ENCODE data around the gene CEP57L1. TPM values are rescaled to one million over a fixed set of nuclear protein-coding genes. Genes with fewer than 3 reads are reported as not detected.

Gene CEP57L1
- total RNA-seq, 2 experiments from 2014 or later: 23.0 to 27.8 TPM

DNA sequence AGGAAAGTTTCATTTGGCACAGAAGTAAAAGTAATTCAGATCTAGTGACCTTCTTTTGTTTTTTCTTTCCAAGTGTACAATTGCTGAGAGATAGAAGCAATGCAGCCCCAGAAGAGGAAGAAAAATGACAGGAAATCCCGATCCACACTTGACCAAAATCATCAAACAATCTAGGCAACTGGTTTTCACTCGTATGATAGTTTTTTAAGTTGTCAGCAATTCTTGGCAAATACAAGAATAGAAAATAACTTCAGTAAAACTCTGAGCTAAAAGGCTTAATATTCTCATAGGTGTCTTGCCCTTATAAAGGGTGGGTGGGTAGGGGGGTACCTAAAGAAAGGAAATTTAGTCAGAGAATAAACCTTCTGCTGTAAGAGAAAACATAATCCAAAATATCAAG, 36.7 kb upstream of the CEP57L1 start:
- no peaks in the 10 kb centered on the region for H3K36me3 Mint-ChIP-seq
- no peak overlapping the region for H3K4me3 Mint-ChIP-seq
- H3K27me3 Mint-ChIP-seq: no peaks in the 10 kb centered on the region
- H3K27ac Mint-ChIP-seq: no peak overlapping the region
- intact Hi-C loops (cut with micrococcal nuclease): loop anchor here (1.0 kb wide), 1 partner anchor 49 kb away; no protein-coding TSS in a partner anchor
- ChIA-PET POLR2A (no interaction called here), CTCF (interaction anchor here (0.7 to 1.0 kb wide), 3 partner anchors 14 to 223 kb away, joined by 3 to 5 read pairs (median 3); no protein-coding TSS in a partner anchor)
- peaks cover 29% of the 10 kb centered on the region for H3K4me1 Mint-ChIP-seq (ENCODE audit: low read depth)
- DNase-seq: no peak
- H3K9me3 Mint-ChIP-seq: no peaks in the 10 kb centered on the region

DNA sequence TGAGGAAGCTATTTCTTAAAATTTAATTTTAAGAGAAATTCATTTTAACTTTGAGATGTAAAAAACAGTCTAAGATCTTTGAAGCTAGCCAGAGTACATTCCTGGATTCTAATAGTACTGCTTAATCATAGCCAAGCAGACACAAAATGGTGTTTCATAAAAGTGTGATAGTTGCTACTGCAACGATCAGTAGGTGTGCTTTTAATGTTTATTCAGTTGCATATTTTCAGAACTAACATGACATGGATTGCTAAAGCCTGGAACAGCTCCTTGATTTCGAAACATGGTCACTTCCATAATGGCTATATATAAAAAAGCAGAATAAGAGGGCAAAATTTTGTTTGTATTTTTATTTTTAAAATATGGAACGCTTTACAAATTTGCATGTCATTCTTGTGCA, 36.2 kb upstream of the CEP57L1 start:
- Mint-ChIP-seq H3K36me3 (no peaks in the 10 kb centered on the region), H3K4me1 (ENCODE audit: low read depth) (peaks cover 31% of the 10 kb centered on the region), H3K9me3 (no peaks in the 10 kb centered on the region), H3K27me3 (no peaks in the 10 kb centered on the region), H3K4me3 (no peak overlapping the region), H3K27ac (no peak overlapping the region)
- ChIA-PET POLR2A (no interaction called here), CTCF (interaction anchor here (0.7 to 1.7 kb wide), 4 partner anchors 13 to 223 kb away, joined by 3 to 5 read pairs (median 4); no protein-coding TSS in a partner anchor)
- DNase-seq: no peak
- intact Hi-C loops (cut with micrococcal nuclease): loop anchor here (1.0 kb wide), 1 partner anchor 50 kb away; no protein-coding TSS in a partner anchor

DNA sequence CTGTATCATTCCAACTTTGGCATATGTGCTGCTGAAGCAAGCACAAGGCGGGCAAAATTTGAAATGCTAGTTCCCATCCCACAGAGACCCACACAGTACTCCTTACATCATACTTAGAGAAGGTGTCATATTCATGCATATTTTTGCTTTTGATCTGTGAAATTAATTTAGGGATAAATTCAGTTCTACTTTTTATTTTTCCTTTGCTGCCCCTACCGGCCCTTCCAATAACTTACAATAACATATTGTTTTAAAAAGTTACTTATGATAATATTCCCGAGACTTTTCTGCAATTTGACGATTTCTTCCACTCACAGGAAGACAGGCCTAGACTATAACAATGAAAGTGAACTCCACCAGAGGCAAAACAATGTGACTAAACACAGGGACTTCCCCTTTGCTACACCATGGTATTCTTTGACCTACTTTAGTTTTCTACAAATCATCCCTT, 35.7 kb upstream of the CEP57L1 start:
- Mint-ChIP-seq H3K36me3 (no peaks in the 10 kb centered on the region), H3K27ac (peak overlapping the region; percentile 44), H3K4me1 (ENCODE audit: low read depth) (peaks cover 32% of the 10 kb centered on the region), H3K27me3 (no peaks in the 10 kb centered on the region), H3K9me3 (no peaks in the 10 kb centered on the region), H3K4me3 (peak overlapping the region; percentile 31)
- intact Hi-C loops (cut with micrococcal nuclease): loop anchor here (1.0 kb wide), 1 partner anchor 50 kb away; no protein-coding TSS in a partner anchor
- DNase-seq: no peak
- ChIA-PET CTCF (interaction anchor here (0.7 to 1.7 kb wide), 5 partner anchors 13 to 224 kb away, joined by 3 to 6 read pairs (median 4); no protein-coding TSS in a partner anchor), POLR2A (no interaction called here)

DNA sequence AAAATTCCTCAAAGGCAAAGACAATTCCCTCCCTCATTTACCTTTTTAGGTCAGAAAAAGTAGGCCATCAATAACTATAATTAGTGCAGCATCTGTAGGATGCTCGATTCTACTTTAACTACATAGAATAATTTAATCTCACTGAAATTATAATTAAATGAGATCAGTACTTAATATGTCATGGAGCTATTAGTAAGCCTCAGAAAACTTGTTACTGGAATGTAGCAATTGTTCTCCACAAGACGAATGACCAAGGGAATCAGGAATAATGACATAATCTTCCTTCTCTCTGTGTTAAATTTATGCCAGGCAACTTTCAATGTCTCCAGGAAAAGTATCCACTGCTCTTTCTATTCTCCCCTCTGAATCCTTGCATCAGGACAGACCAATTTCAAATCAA, 34.7 kb upstream of the CEP57L1 start:
- Mint-ChIP-seq H3K4me3 (no peak overlapping the region), H3K9me3 (no peaks in the 10 kb centered on the region), H3K36me3 (no peaks in the 10 kb centered on the region), H3K27ac (no peak overlapping the region), H3K4me1 (ENCODE audit: low read depth) (peaks cover 32% of the 10 kb centered on the region), H3K27me3 (no peaks in the 10 kb centered on the region)
- intact Hi-C loops (cut with micrococcal nuclease): no loop called here
- POLR2A ChIA-PET: no interaction called here
- DNase-seq: no peak
- CTCF ChIA-PET: interaction anchor here (1.0 to 1.7 kb wide), 2 partner anchors 12 to 52 kb away, joined by 4 to 6 read pairs; no protein-coding TSS in a partner anchor

DNA sequence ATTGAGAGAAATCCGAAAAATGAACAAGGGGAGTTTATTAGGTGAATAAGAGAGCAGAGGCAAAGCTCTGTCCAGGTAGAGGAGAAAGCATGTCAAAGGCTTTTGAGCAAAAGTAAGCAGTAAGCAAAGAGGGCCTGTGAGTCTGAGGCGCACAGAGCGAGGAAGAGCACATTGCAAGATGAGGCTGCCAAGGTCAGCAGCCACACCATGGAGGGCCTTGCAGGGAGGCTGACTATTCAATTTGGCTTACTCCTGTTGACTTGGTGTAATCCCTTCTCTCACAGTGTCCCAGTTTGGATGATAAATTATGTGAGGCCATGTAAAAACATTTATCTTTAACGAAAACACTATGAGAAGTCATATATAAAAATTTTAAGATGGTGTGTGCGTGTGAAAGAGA, 33.1 kb upstream of the CEP57L1 start:
- Mint-ChIP-seq H3K9me3 (no peaks in the 10 kb centered on the region), H3K27me3 (no peaks in the 10 kb centered on the region), H3K4me3 (no peak overlapping the region), H3K4me1 (ENCODE audit: low read depth) (peaks cover 32% of the 10 kb centered on the region), H3K27ac (no peak overlapping the region), H3K36me3 (no peaks in the 10 kb centered on the region)
- ChIA-PET POLR2A (interaction anchor here (1.1 kb wide), 1 partner anchor 9 kb away, joined by 5 read pairs; no protein-coding TSS in a partner anchor), CTCF (interaction anchor here (1.6 kb wide), 1 partner anchor 11 kb away, joined by 5 read pairs; no protein-coding TSS in a partner anchor)
- DNase-seq: no peak
- intact Hi-C loops (cut with micrococcal nuclease): no loop called here

DNA sequence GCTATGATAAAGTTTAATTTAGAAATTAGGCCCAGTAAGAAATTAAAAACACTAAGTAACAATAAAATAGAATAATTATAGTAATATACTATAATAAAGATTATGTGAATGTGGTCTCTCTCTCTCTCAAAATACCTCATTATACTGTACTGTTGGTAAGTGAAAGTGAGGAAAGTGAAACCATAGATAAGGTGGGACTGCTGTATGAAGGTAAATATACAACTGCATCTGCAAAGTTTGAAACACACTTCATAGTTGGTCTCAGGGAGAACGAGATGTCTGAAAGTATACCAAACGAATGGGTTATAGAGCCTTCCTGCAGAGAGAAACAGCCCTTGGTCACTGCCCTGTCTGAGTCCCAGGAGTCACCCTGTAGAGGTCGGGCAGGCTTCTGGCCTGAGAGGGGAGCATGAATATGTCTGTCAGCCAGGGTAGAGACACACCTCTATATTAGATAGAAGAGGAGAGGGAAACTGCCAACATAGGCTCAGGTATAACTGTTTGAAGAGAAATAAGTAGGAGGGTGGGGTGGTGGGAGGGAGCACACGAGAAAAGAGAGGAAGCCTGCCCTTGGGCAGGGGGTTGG, 32.4 kb upstream of the CEP57L1 start:
- ChIA-PET CTCF (interaction anchor here (0.7 to 1.6 kb wide), 2 partner anchors 10 to 13 kb away, joined by 3 to 5 read pairs; no protein-coding TSS in a partner anchor), POLR2A (interaction anchor here (1.1 kb wide), 1 partner anchor 8 kb away, joined by 5 read pairs; no protein-coding TSS in a partner anchor)
- H3K9me3 Mint-ChIP-seq: no peaks in the 10 kb centered on the region
- DNase-seq: no peak
- no peak overlapping the region for H3K4me3 Mint-ChIP-seq
- H3K4me1 Mint-ChIP-seq (ENCODE audit: low read depth): peaks cover 32% of the 10 kb centered on the region
- H3K36me3 Mint-ChIP-seq: no peaks in the 10 kb centered on the region
- no peaks in the 10 kb centered on the region for H3K27me3 Mint-ChIP-seq
- intact Hi-C loops (cut with micrococcal nuclease): no loop called here
- H3K27ac Mint-ChIP-seq: no peak overlapping the region

DNA sequence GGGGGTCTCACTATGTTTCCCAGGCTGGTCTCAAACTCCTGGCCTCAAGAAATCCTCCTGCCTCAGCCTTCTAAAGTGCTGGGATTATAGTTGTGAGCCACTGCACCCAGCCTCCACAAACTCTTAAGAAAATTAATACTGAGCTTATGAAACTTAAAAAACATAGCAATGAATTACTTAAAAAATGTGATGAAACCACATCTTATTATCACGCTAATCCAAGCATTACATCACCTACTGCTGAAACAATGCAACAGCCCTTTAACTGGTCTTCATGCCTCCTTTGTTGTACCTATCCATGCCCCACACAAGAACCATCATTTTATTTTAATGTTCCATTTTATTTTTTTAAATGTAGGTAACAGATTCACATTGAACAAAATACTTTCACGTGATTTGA, 25.6 kb upstream of the CEP57L1 start:
- no peak overlapping the region for H3K27ac Mint-ChIP-seq
- no peaks in the 10 kb centered on the region for H3K36me3 Mint-ChIP-seq
- H3K4me1 Mint-ChIP-seq (ENCODE audit: low read depth): peaks cover 23% of the 10 kb centered on the region
- H3K9me3 Mint-ChIP-seq: no peaks in the 10 kb centered on the region
- ChIA-PET CTCF (interaction anchor here (0.6 to 7.2 kb wide), 4 partner anchors 53 to 569 kb away, joined by 3 to 125 read pairs (median 4); no protein-coding TSS in a partner anchor), POLR2A (no interaction called here)
- no peak for DNase-seq
- intact Hi-C loops (cut with micrococcal nuclease): loop anchor here (5.0 to 10.0 kb wide), 3 partner anchors 125 to 512 kb away; no protein-coding TSS in a partner anchor
- no peaks in the 10 kb centered on the region for H3K27me3 Mint-ChIP-seq
- H3K4me3 Mint-ChIP-seq: no peak overlapping the region

DNA sequence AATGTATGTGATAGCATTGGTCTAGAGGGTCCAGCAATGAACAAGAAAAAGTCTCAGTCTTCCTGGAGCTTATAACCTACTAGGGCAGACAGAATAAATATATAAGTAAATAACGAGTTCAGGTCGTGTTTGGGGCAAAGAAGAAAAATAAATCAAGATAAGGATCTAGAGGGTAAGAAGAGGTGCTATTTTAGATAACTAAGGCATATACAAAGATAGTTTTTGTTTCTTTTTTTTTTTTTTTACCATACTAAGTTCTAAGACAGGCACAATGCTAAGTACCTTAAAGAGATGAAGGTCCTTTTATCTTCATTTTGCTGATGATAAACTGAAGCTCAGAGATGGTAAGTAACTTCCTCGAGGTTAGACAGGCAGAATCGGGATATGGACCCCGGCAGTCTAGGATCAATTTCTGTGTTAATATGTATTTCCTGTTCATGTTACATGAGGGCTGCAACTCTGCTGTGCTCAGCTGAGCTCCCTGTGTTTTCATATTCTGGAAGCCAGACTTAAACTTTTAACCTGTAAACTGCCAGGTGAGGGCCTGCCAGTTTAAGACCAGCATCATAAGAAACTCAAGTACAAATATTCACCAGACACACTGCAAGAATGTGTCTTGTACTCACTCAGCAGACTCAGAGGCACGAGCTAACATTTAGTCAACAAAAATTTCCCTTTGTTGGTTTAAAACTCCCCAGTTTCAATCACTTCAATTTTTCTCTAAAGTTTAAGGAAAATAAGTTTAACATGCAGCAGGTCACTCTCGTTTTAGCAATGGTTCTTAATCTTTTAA, 24.0 kb upstream of the CEP57L1 start:
- intact Hi-C loops (cut with micrococcal nuclease): loop anchor here (5.0 to 10.0 kb wide), 3 partner anchors 127 to 514 kb away; no protein-coding TSS in a partner anchor
- Mint-ChIP-seq H3K27ac (peak overlapping the region; percentile 0), H3K9me3 (no peaks in the 10 kb centered on the region), H3K36me3 (no peaks in the 10 kb centered on the region), H3K4me1 (ENCODE audit: low read depth) (peaks cover 23% of the 10 kb centered on the region), H3K27me3 (no peaks in the 10 kb centered on the region), H3K4me3 (peak overlapping the region; percentile 33)
- ChIA-PET CTCF (interaction anchor here (0.7 to 7.2 kb wide), 19 partner anchors 11 to 967 kb away, joined by 3 to 125 read pairs (median 4); no protein-coding TSS in a partner anchor), POLR2A (interaction anchor here (0.7 to 0.8 kb wide), 3 partner anchors 9 to 188 kb away, joined by 4 to 5 read pairs (median 4); no protein-coding TSS in a partner anchor)
- DNase-seq: no peak

DNA sequence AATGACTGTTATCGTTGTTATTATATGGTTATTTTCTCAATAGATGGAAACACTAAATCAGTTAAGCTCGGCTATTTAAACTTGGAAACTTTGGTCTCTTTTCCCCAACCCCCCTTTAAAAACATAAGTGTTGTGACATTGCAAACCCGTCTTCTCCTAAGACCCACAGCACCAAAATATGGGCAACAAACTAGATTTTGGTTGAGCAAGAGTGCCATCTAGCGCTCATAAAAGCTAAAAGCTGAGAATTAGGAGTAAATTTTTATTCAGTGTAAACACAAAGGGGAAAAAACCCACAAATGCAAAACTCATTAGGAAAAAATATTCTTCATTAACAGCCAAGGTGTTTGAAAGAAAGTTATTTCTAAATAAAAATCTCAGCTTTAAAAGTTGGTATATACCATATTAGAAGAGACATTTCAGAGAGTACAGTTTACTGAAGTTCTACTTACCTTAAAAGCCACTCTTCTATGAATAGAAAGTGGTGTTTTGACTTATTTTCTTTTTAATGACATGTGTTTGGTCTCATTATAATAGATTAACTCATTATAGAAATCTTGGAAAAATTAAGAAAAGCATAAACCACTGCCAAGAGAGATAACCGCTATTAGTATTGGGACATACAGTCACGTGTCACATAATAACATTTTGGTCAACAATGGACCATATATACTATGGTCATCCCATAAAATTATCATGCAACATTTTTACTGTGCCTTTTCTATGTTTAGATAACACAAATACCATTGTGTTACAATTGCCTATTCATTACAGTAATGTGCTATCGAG, 21.8 kb upstream of the CEP57L1 start:
- Mint-ChIP-seq H3K27me3 (no peaks in the 10 kb centered on the region), H3K27ac (no peak overlapping the region), H3K4me3 (no peak overlapping the region), H3K4me1 (ENCODE audit: low read depth) (peaks cover 21% of the 10 kb centered on the region), H3K36me3 (no peaks in the 10 kb centered on the region), H3K9me3 (no peaks in the 10 kb centered on the region)
- intact Hi-C loops (cut with micrococcal nuclease): loop anchor here (1.0 to 10.0 kb wide), 9 partner anchors 65 to 531 kb away; no protein-coding TSS in a partner anchor
- POLR2A ChIA-PET: interaction anchor here (1.5 kb wide), 1 partner anchor 21 kb away, joined by 4 read pairs; the partner anchor contains the start of gene SESN1
- CTCF ChIA-PET: interaction anchor here (0.7 to 7.2 kb wide), 48 partner anchors 8 to 1093 kb away, joined by 3 to 125 read pairs (median 4); partner anchors contain the start of gene ARMC2
- DNase-seq: peak; percentile 33

DNA sequence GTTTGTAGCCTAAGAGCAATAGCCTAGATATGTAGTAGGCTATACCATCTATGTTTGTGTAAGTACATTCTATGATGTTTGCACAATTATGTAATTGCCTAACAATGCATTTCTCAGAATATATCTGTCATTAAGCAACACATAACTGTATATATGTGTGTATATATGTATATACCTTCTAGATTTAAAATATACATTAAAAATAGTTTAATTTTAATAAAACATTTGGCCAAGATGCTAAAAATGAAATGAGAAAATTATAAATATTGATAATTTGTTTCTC, 21.2 kb upstream of the CEP57L1 start:
- Mint-ChIP-seq H3K27me3 (no peaks in the 10 kb centered on the region), H3K27ac (no peak overlapping the region), H3K36me3 (no peaks in the 10 kb centered on the region), H3K4me3 (no peak overlapping the region), H3K4me1 (ENCODE audit: low read depth) (peaks cover 21% of the 10 kb centered on the region), H3K9me3 (no peaks in the 10 kb centered on the region)
- ChIA-PET POLR2A (interaction anchor here (1.5 kb wide), 1 partner anchor 20 kb away, joined by 4 read pairs; the partner anchor contains the start of gene SESN1), CTCF (interaction anchor here (1.0 to 7.2 kb wide), 17 partner anchors 8 to 532 kb away, joined by 3 to 125 read pairs (median 5); partner anchors contain the start of gene SESN1)
- no peak for DNase-seq
- intact Hi-C loops (cut with micrococcal nuclease): loop anchor here (5.0 to 10.0 kb wide), 3 partner anchors 129 to 517 kb away; no protein-coding TSS in a partner anchor

DNA sequence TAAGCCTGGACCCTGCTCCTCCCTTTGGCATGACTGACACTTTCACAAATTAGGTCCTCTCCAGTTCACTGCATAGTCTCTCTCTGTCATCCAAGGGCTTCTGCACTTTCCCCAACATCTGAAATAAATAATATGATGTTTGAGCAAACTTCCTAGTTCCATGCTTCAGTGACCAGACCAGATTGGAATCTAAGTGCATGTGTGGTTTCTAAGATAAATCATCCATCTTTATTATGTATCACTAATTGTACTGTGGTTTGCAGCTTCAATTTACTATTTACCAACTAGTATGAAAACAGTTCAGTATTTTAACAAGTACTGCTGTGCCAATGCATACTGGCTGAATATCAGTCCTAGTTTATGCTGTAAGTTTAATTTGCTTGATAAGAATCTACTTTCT, 19.4 kb upstream of the CEP57L1 start:
- POLR2A ChIA-PET: no interaction called here

More for the DNA sequence above, 19.4 kb upstream of the CEP57L1 start:
- intact Hi-C loops (cut with micrococcal nuclease): loop anchor here (10.0 kb wide), 1 partner anchor 131 kb away; no protein-coding TSS in a partner anchor
- Mint-ChIP-seq H3K27ac (no peak overlapping the region), H3K36me3 (no peaks in the 10 kb centered on the region), H3K27me3 (no peaks in the 10 kb centered on the region), H3K4me1 (ENCODE audit: low read depth) (peaks cover 17% of the 10 kb centered on the region), H3K9me3 (no peaks in the 10 kb centered on the region), H3K4me3 (no peak overlapping the region)
- CTCF ChIA-PET: interaction anchor here (0.8 to 7.2 kb wide), 4 partner anchors 9 to 534 kb away, joined by 3 to 125 read pairs (median 3); no protein-coding TSS in a partner anchor
- no peak for DNase-seq

All from activated CD4-positive, alpha-beta memory T cell treated with anti-CD3 and anti-CD28 coated beads for 36 hours (primary cell).